Esophagus muscularis mucosa (tissue), 3 donors: ENCODE measurements around the gene TOLLIP.

Experiments
- POLR2AphosphoS5 ChIP-seq, 2 donors: sonication (generic); formaldehyde crosslinking; IDR thresholded peaks; one replicate each; pipeline ENCODE4 v1.6.1; 2017; ENCODE audit warnings: antibody characterized with exemption in 2 of 2
- TF ChIP-seq, protein P1 (sequence below), 3 experiments: fragments of 200-600 bp in 2 of 3; fragments of 450-650 bp in 1 of 3; sonication (generic) in 2 of 3; IDR thresholded peaks; one replicate each; pipeline ENCODE4 v1.5.1; 2017 to 2019; ENCODE audit warnings: antibody characterized with exemption in 3 of 3, mild to moderate bottlenecking in 2 of 3, moderate library complexity in 1 of 3

- TF ChIP-seq POLR2AphosphoS5 (IDR thresholded peaks at IDR 0.05), result no peak
- TF ChIP-seq, protein P1, sequence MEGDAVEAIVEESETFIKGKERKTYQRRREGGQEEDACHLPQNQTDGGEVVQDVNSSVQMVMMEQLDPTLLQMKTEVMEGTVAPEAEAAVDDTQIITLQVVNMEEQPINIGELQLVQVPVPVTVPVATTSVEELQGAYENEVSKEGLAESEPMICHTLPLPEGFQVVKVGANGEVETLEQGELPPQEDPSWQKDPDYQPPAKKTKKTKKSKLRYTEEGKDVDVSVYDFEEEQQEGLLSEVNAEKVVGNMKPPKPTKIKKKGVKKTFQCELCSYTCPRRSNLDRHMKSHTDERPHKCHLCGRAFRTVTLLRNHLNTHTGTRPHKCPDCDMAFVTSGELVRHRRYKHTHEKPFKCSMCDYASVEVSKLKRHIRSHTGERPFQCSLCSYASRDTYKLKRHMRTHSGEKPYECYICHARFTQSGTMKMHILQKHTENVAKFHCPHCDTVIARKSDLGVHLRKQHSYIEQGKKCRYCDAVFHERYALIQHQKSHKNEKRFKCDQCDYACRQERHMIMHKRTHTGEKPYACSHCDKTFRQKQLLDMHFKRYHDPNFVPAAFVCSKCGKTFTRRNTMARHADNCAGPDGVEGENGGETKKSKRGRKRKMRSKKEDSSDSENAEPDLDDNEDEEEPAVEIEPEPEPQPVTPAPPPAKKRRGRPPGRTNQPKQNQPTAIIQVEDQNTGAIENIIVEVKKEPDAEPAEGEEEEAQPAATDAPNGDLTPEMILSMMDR (IDR thresholded peaks at IDR 0.05), result no peak
Measured at GRCh38 chr11:1272531-1272930, 36.9 kb downstream of the TOLLIP start.
